Measurements from ENCODE around the gene ACADM. TPM values are rescaled to one million over a fixed set of nuclear protein-coding genes. Genes with fewer than 3 reads are reported as not detected.

The ACADM gene
- polyA plus RNA-seq, 3 donors = 7.1 to 32.1 (median 31.3) TPM

- Histone ChIP-seq H2AFZ (ENCODE audit: insufficient read depth, low read depth, low read length, poor library complexity, severe bottlenecking) (no peak overlapping the region), H3K27me3 (ENCODE audit: control insufficient read depth in 2 of 2, insufficient read depth in 2 of 2, low read length in 2 of 2) (peaks cover 0 to 4% of the 10 kb centered on the region in 2 donors), H3K4me3 (replicated peaks in 1 of 3; ENCODE audit: low read depth in 2 of 3, low read length in 3 of 3) (no peak overlapping the region), H3K4me1 (ENCODE audit: control insufficient read depth in 1 of 2, insufficient read depth in 2 of 2, low read length in 2 of 2) (peaks cover 4 to 6% of the 10 kb centered on the region in 2 donors), H4K20me1 (ENCODE audit: insufficient read depth, low read length) (no peaks in the 10 kb centered on the region), H3K36me3 (replicated peaks in 1 of 2; ENCODE audit: control insufficient read depth in 1 of 2, insufficient read depth in 2 of 2, low read length in 2 of 2) (no peaks in the 10 kb centered on the region), H3K79me2 (ENCODE audit: insufficient read depth, low read length) (peaks cover 3% of the 10 kb centered on the region), H3K9me3 (replicated peaks in 1 of 2; ENCODE audit: control insufficient read depth in 1 of 2, insufficient read depth in 1 of 2, low read length in 2 of 2) (no peaks in the 10 kb centered on the region), H3K27ac (ENCODE audit: low read depth in 1 of 2, low read length in 2 of 2) (no peak overlapping the region), H3K9ac (ENCODE audit: insufficient read depth, low read length, poor library complexity, severe bottlenecking) (no peak overlapping the region), H3K4me2 (replicated peaks; ENCODE audit: extremely low read depth, low read length, poor library complexity, severe bottlenecking) (no peak overlapping the region)
- Mint-ChIP-seq H3K9me3 (peaks cover 0 to 2% (median 2%) of the 10 kb centered on the region in 7 donors), H3K36me3 (no peaks in the 10 kb centered on the region), H3K4me1 (peaks cover 7% of the 10 kb centered on the region), H3K4me3 (no peak overlapping the region), H3K27ac (no peak overlapping the region), H3K27me3 (ENCODE audit: low read depth in 3 of 3) (peaks cover 2 to 6% (median 4%) of the 10 kb centered on the region in 3 donors)
- TF ChIP-seq CTCF (IDR thresholded peaks at IDR 0.05) = no peak
- no CpG with 5 or more reads among the region's 2 CpGs for WGBS (ENCODE audit: insufficient coverage)
- no peak for DNase-seq
- intact Hi-C loops (cut with micrococcal nuclease) = loop anchor here (5.0 kb wide), 1 partner anchor 67 kb away; the partner anchor contains the start of gene RABGGTB (in 2 of the 2)
Measured at GRCh38 chr1:75719810-75720209, 4.7 kb upstream of the ACADM start.

GRCh38 chr1:75720325-75720724 is 4.2 kb upstream of the ACADM start:
- H3K9me3 ChIP-seq (replicated peaks in 1 of 2; ENCODE audit: control insufficient read depth in 1 of 2, insufficient read depth in 1 of 2, low read length in 2 of 2) = no peaks in the 10 kb centered on the region
- peaks cover 5 to 11% of the 10 kb centered on the region in 2 donors for H3K4me1 ChIP-seq (ENCODE audit: control insufficient read depth in 1 of 2, insufficient read depth in 2 of 2, low read length in 2 of 2)
- H3K79me2 ChIP-seq (ENCODE audit: insufficient read depth, low read length) = peaks cover 8% of the 10 kb centered on the region
- H3K4me2 ChIP-seq (replicated peaks; ENCODE audit: extremely low read depth, low read length, poor library complexity, severe bottlenecking) = no peak overlapping the region
- WGBS (ENCODE audit: insufficient coverage) = 100% methylated on average over 2 of the region's 4 CpGs
- H3K9ac ChIP-seq (ENCODE audit: insufficient read depth, low read length, poor library complexity, severe bottlenecking) = no peak overlapping the region
- Mint-ChIP-seq H3K27ac (no peak overlapping the region), H3K36me3 (no peaks in the 10 kb centered on the region), H3K27me3 (ENCODE audit: low read depth in 3 of 3) (peaks cover 2 to 6% (median 4%) of the 10 kb centered on the region in 3 donors), H3K9me3 (peaks cover 0 to 2% (median 2%) of the 10 kb centered on the region in 7 donors), H3K4me3 (no peak overlapping the region), H3K4me1 (peaks cover 9% of the 10 kb centered on the region)
- intact Hi-C loops (cut with micrococcal nuclease) = loop anchor here (5.0 kb wide), 1 partner anchor 67 kb away; the partner anchor contains the start of gene RABGGTB (in 2 of the 2)
- no peaks in the 10 kb centered on the region for H3K36me3 ChIP-seq (replicated peaks in 1 of 2; ENCODE audit: control insufficient read depth in 1 of 2, insufficient read depth in 2 of 2, low read length in 2 of 2)
- no peak for TF ChIP-seq CTCF (IDR thresholded peaks at IDR 0.05)
- no peak overlapping the region for H2AFZ ChIP-seq (ENCODE audit: insufficient read depth, low read depth, low read length, poor library complexity, severe bottlenecking)
- DNase-seq = no peak
- no peaks in the 10 kb centered on the region for H4K20me1 ChIP-seq (ENCODE audit: insufficient read depth, low read length)
- H3K27me3 ChIP-seq (ENCODE audit: control insufficient read depth in 2 of 2, insufficient read depth in 2 of 2, low read length in 2 of 2) = peaks cover 0 to 4% of the 10 kb centered on the region in 2 donors
- H3K4me3 ChIP-seq (replicated peaks in 1 of 3; ENCODE audit: low read depth in 2 of 3, low read length in 3 of 3) = no peak overlapping the region
- no peak overlapping the region for H3K27ac ChIP-seq (ENCODE audit: low read depth in 1 of 2, low read length in 2 of 2)

Data from CD14-positive monocyte (primary cell).